Testis (tissue), 3 donors: Measurements from ENCODE around the gene ALDH1B1. TPM values are rescaled to one million over a fixed set of nuclear protein-coding genes. Genes with fewer than 3 reads are reported as not detected.

Experiments
- DNase-seq: peaks from one replicate; pipeline ENCODE4 v3.0.0-alpha.2; 2019
- H3K27ac ChIP-seq, 2 donors: fragments of 200-600 bp; sonication (generic); one replicate each; pipeline ENCODE4 v1.5.1; 2019
- H3K27me3 ChIP-seq: fragments of 200-600 bp; sonication (generic); one replicate; pipeline ENCODE4 v1.5.1; 2019
- H3K36me3 ChIP-seq: fragments of 200-600 bp; sonication (generic); one replicate; pipeline ENCODE4 v1.5.1; 2017; ENCODE audit warnings: low read depth; ENCODE audit errors: missing control alignments
- H3K4me1 ChIP-seq: fragments of 200-600 bp; sonication (generic); one replicate; pipeline ENCODE4 v1.5.1; 2019
- H3K4me3 ChIP-seq, 2 donors: fragments of 200-600 bp; sonication (generic); one replicate each; pipeline ENCODE4 v1.5.1; 2017 to 2019
- H3K9me3 ChIP-seq: fragments of 200-600 bp; sonication (generic); one replicate; pipeline ENCODE4 v1.5.1; 2017
- CTCF ChIP-seq, 3 experiments: fragments of 450-650 bp in 2 of 3; fragments of 200-600 bp in 1 of 3; sonication (generic) in 1 of 3; IDR thresholded peaks; one replicate each; pipeline ENCODE4 v1.5.1; 2016 to 2019; ENCODE audit warnings: antibody characterized with exemption in 3 of 3, mild to moderate bottlenecking in 2 of 3, moderate library complexity in 1 of 3
- POLR2A ChIP-seq: fragments of 450-650 bp; IDR thresholded peaks from one replicate; pipeline ENCODE4 v1.6.1; 2017; ENCODE audit warnings: antibody characterized with exemption, mild to moderate bottlenecking, moderate library complexity
- WGBS, 2 donors: methylation state at CpG; one replicate each; pipeline ENCODE4 v1.1.5; 2018; 5-methylcytosine and 5-hydroxymethylcytosine counted together
- intact Hi-C: fragments of 100-400 bp; cut with DNase I; formaldehyde crosslinking; loops from one replicate; pipeline ENCODE4 v1.15.1; 2023; ENCODE audit warnings: low total_unique reads
- polyA plus RNA-seq: library from polyadenylated mRNA; stranded (reverse); fragments of 350-450 nt; fragmentation: Illumina TruSeq; extraction: RNeasy Lipid Tissue Mini Kit (QIAGEN cat#74804); gene quantifications from one replicate; pipeline ENCODE4 v1.2.3, GENCODE V29; 2014; ENCODE audit warnings: low read depth, low replicate concordance; ENCODE audit not compliant: insufficient read depth
- total RNA-seq, 2 donors: library from RNA; depleted of rRNA; stranded (reverse); fragments of >200 nt; gene quantifications; one replicate each; pipeline ENCODE4 v1.2.3, GENCODE V29; 2016

The ALDH1B1 gene
- total and polyA plus RNA-seq, 3 donors from 2014 or later: 42.2 to 71.7 (median 42.4) TPM

GRCh38 chr9:38388283-38389223 is 3.9 kb upstream of the ALDH1B1 start:
- 46 to 53% methylated on average over 7 of the region's 7 CpGs for WGBS, 2 donors
- TF ChIP-seq CTCF (IDR thresholded peaks at IDR 0.05) (no peak), POLR2A (no peak)
- Histone ChIP-seq H3K27ac (no peak overlapping the region), H3K36me3 (no peaks in the 10 kb centered on the region), H3K9me3 (no peaks in the 10 kb centered on the region), H3K27me3 (no peaks in the 10 kb centered on the region), H3K4me3 (no peak overlapping the region), H3K4me1 (peaks cover 23% of the 10 kb centered on the region)
- intact Hi-C loops: no loop called here
- peak; percentile 63 for DNase-seq

- intact Hi-C loops: no loop called here
- DNase-seq: no peak
- no peaks in the 10 kb centered on the region for H3K27me3 ChIP-seq
- H3K4me3 ChIP-seq: no peak overlapping the region
- no peaks in the 10 kb centered on the region for H3K9me3 ChIP-seq
- 28 to 47% methylated on average over 4 of the region's 4 CpGs for WGBS, 2 donors
- no peak overlapping the region for H3K27ac ChIP-seq
- TF ChIP-seq POLR2A (no peak), CTCF (IDR thresholded peaks at IDR 0.05) (no peak)
- H3K4me1 ChIP-seq: peaks cover 24% of the 10 kb centered on the region
- H3K36me3 ChIP-seq: no peaks in the 10 kb centered on the region
Observed at GRCh38 chr9:38389313-38389712, 3.2 kb upstream of the ALDH1B1 start.

- Histone ChIP-seq H3K4me3 (no peak overlapping the region), H3K4me1 (peaks cover 24% of the 10 kb centered on the region), H3K9me3 (no peaks in the 10 kb centered on the region), H3K27me3 (no peaks in the 10 kb centered on the region), H3K27ac (no peak overlapping the region), H3K36me3 (no peaks in the 10 kb centered on the region)
- intact Hi-C loops: loop anchor here (10.0 kb wide), 1 partner anchor 486 kb away; the partner anchor contains the start of gene SLC25A51
- no peak for DNase-seq
- no peak for TF ChIP-seq POLR2A
- no peak for TF ChIP-seq CTCF (IDR thresholded peaks at IDR 0.05)
- 56 to 60% methylated on average over 1 of the region's 1 CpG for WGBS, 2 donors
Observed at GRCh38 chr9:38390442-38390841, 2.1 kb upstream of the ALDH1B1 start.

GRCh38 chr9:38390851-38391250 is 1.7 kb upstream of the ALDH1B1 start:
- Histone ChIP-seq H3K27ac (no peak overlapping the region), H3K9me3 (no peaks in the 10 kb centered on the region), H3K27me3 (no peaks in the 10 kb centered on the region), H3K4me3 (no peak overlapping the region), H3K36me3 (no peaks in the 10 kb centered on the region), H3K4me1 (peaks cover 24% of the 10 kb centered on the region)
- TF ChIP-seq CTCF (IDR thresholded peaks at IDR 0.05) (no peak), POLR2A (no peak)
- DNase-seq: no peak
- 56 to 64% methylated on average over 5 of the region's 5 CpGs for WGBS, 2 donors
- intact Hi-C loops: loop anchor here (10.0 kb wide), 1 partner anchor 486 kb away; the partner anchor contains the start of gene SLC25A51
